ENCODE data around the gene MMP20.

The MMP20 gene

GRCh38 chr11:102589047-102589459 lies 36.1 kb downstream of the MMP20 start:
- DNase-seq (ENCODE audit: extremely low spot score): no peak
- no peak for TF ChIP-seq CTCF (IDR thresholded peaks at IDR 0.05; ENCODE audit: control extremely low read depth, extremely low read depth, low read depth, missing control alignments)
- ChIA-PET POLR2A (interaction anchor here (0.7 kb wide), 1 partner anchor 22 kb away, joined by 3 read pairs; no protein-coding TSS in a partner anchor), CTCF (interaction anchor here (0.8 to 2.9 kb wide), 5 partner anchors 18 to 247 kb away, joined by 3 to 8 read pairs (median 6); no protein-coding TSS in a partner anchor)

- ChIA-PET CTCF (interaction anchor here (1.9 to 2.9 kb wide), 2 partner anchors 19 to 246 kb away, joined by 6 to 8 read pairs; no protein-coding TSS in a partner anchor), POLR2A (no interaction called here)
- no peak for DNase-seq (ENCODE audit: extremely low spot score)
- no peak for TF ChIP-seq CTCF (IDR thresholded peaks at IDR 0.05; ENCODE audit: control extremely low read depth, extremely low read depth, low read depth, missing control alignments)
Observed at GRCh38 chr11:102587722-102588121, 37.4 kb downstream of the MMP20 start.

GRCh38 chr11:102583141-102583873 lies 41.8 kb downstream of the MMP20 start:
- ChIA-PET CTCF (interaction anchor here (1.1 kb wide), 1 partner anchor 30 kb away, joined by 3 read pairs; no protein-coding TSS in a partner anchor), POLR2A (no interaction called here)
- TF ChIP-seq CTCF (IDR thresholded peaks at IDR 0.05; ENCODE audit: control extremely low read depth, extremely low read depth, low read depth, missing control alignments): no peak
- DNase-seq (ENCODE audit: extremely low spot score): no peak

GRCh38 chr11:102582140-102582539 lies 43.0 kb downstream of the MMP20 start:
- no peak for TF ChIP-seq CTCF (IDR thresholded peaks at IDR 0.05; ENCODE audit: control extremely low read depth, extremely low read depth, low read depth, missing control alignments)
- ChIA-PET CTCF (interaction anchor here (1.2 to 6.9 kb wide), 2 partner anchors 14 to 31 kb away, joined by 3 to 50 read pairs; no protein-coding TSS in a partner anchor), POLR2A (no interaction called here)
- no peak for DNase-seq (ENCODE audit: extremely low spot score)

- POLR2A ChIA-PET: interaction anchor here (1.0 kb wide), 1 partner anchor 32 kb away, joined by 4 read pairs; no protein-coding TSS in a partner anchor
- no peak for TF ChIP-seq CTCF (IDR thresholded peaks at IDR 0.05; ENCODE audit: control extremely low read depth, extremely low read depth, low read depth, missing control alignments)
- CTCF ChIA-PET: interaction anchor here (0.6 to 6.9 kb wide), 11 partner anchors 11 to 320 kb away, joined by 3 to 50 read pairs (median 3); no protein-coding TSS in a partner anchor
- no peak for DNase-seq (ENCODE audit: extremely low spot score)
Observed at GRCh38 chr11:102581066-102581465, 44.1 kb downstream of the MMP20 start.

GRCh38 chr11:102580185-102580951 lies 44.8 kb downstream of the MMP20 start:
- POLR2A ChIA-PET: interaction anchor here (1.0 kb wide), 1 partner anchor 33 kb away, joined by 4 read pairs; no protein-coding TSS in a partner anchor
- no peak for DNase-seq (ENCODE audit: extremely low spot score)
- TF ChIP-seq CTCF (IDR thresholded peaks at IDR 0.05; ENCODE audit: control extremely low read depth, extremely low read depth, low read depth, missing control alignments): no peak
- CTCF ChIA-PET: interaction anchor here (0.6 to 6.9 kb wide), 13 partner anchors 10 to 319 kb away, joined by 3 to 50 read pairs (median 4); no protein-coding TSS in a partner anchor
